ENCODE data around the gene LRRC45.

Gene LRRC45

GRCh38 chr17:81991684-81992305 is 31.3 kb upstream of the LRRC45 start:
- no peaks in the 10 kb centered on the region for H3K27me3 ChIP-seq (ENCODE audit: insufficient read depth, poor library complexity, severe bottlenecking)
- TF ChIP-seq GABPA (IDR thresholded peaks at IDR 0.05; ENCODE audit: low read depth) = no peak
- no peak for TF ChIP-seq POLR2AphosphoS5 (IDR thresholded peaks at IDR 0.05; ENCODE audit: low read depth)
- TF ChIP-seq REST (IDR thresholded peaks at IDR 0.05; ENCODE audit: insufficient replicate concordance, low read depth) = no peak
- no peak for TF ChIP-seq SPI1 (IDR thresholded peaks at IDR 0.05; ENCODE audit: borderline replicate concordance, low read depth)
- TF ChIP-seq CTCF (IDR thresholded peaks at IDR 0.05; ENCODE audit: insufficient read depth, low read length) = no peak
- no peak overlapping the region for H3K4me3 ChIP-seq (replicated peaks; ENCODE audit: insufficient read depth, low read length)
- DNase-seq (ENCODE audit: low read depth in 1 of 2, low spot score in 1 of 2) = no peak
- H3K27ac ChIP-seq (replicated peaks) = no peak overlapping the region

GRCh38 chr17:81992306-81993102 is 30.6 kb upstream of the LRRC45 start:
- Histone ChIP-seq H3K27ac (replicated peaks) (no peak overlapping the region), H3K27me3 (ENCODE audit: insufficient read depth, poor library complexity, severe bottlenecking) (no peaks in the 10 kb centered on the region), H3K4me3 (replicated peaks; ENCODE audit: insufficient read depth, low read length) (no peak overlapping the region)
- DNase-seq (ENCODE audit: low read depth in 1 of 2, low spot score in 1 of 2) = no peak
- TF ChIP-seq REST (IDR thresholded peaks at IDR 0.05; ENCODE audit: insufficient replicate concordance, low read depth) (no peak), CTCF (IDR thresholded peaks at IDR 0.05; ENCODE audit: insufficient read depth, low read length) (no peak), POLR2AphosphoS5 (IDR thresholded peaks at IDR 0.05; ENCODE audit: low read depth) (no peak), SPI1 (IDR thresholded peaks at IDR 0.05; ENCODE audit: borderline replicate concordance, low read depth) (no peak), GABPA (IDR thresholded peaks at IDR 0.05; ENCODE audit: low read depth) (no peak)

- DNase-seq (ENCODE audit: low read depth in 1 of 2, low spot score in 1 of 2) = no peak
- no peaks in the 10 kb centered on the region for H3K27me3 ChIP-seq (ENCODE audit: insufficient read depth, poor library complexity, severe bottlenecking)
- TF ChIP-seq GABPA (IDR thresholded peaks at IDR 0.05; ENCODE audit: low read depth) (no peak), REST (IDR thresholded peaks at IDR 0.05; ENCODE audit: insufficient replicate concordance, low read depth) (no peak), SPI1 (IDR thresholded peaks at IDR 0.05; ENCODE audit: borderline replicate concordance, low read depth) (no peak), CTCF (IDR thresholded peaks at IDR 0.05; ENCODE audit: insufficient read depth, low read length) (no peak), POLR2AphosphoS5 (IDR thresholded peaks at IDR 0.05; ENCODE audit: low read depth) (no peak)
- no peak overlapping the region for H3K27ac ChIP-seq (replicated peaks)
- H3K4me3 ChIP-seq (replicated peaks; ENCODE audit: insufficient read depth, low read length) = no peak overlapping the region
Measured at GRCh38 chr17:81993729-81994592, 29.1 kb upstream of the LRRC45 start.

Measured in HL-60 (cell line).